HepG2 (cell line): ENCODE results near the gene MFSD2A. TPM values are rescaled to one million over a fixed set of nuclear protein-coding genes. Genes with fewer than 3 reads are reported as not detected.

Experiments used
- BRCA1 ChIP-seq: sonication (generic); formaldehyde crosslinking; IDR thresholded peaks from 2 replicates; pipeline ENCODE4 v1.4.0; 2020; ENCODE audit warnings: missing genetic modification reagents
- THYN1 ChIP-seq: sonication (generic); formaldehyde crosslinking; IDR thresholded peaks from 2 replicates; pipeline ENCODE4 v1.8.1; 2023; ENCODE audit warnings: low read depth, mild to moderate bottlenecking, moderate library complexity, missing genetic modification reagents, borderline replicate concordance
- ZNF160 ChIP-seq: sonication (generic); formaldehyde crosslinking; IDR thresholded peaks from 2 replicates; pipeline ENCODE4 v1.8.0; 2022; ENCODE audit warnings: mild to moderate bottlenecking, inconsistent platforms, missing genetic modification reagents
- polyA plus RNA-seq, 8 experiments: library from polyadenylated mRNA; depleted of rRNA in 3 of 8; stranded (reverse) in 7 of 8; unstranded in 1 of 8; fragments of >200 nt; fragmentation: Illumina TruSeq in 4 of 8; extraction: Trizol in 4 of 8; gene quantifications; 2 replicates each; pipeline versions ENCODE4 v1.2.1 to v1.2.3, GENCODE V29; 2011 to 2016; ENCODE audit warnings: low read depth in 4 of 8, missing spikeins in 1 of 8, mixed read lengths in 1 of 8; ENCODE audit not compliant: insufficient read depth in 1 of 8
- total RNA-seq, 5 experiments: library from RNA; depleted of rRNA; stranded (reverse); fragments of >200 nt; fragmentation: Illumina TruSeq; extraction: Trizol; gene quantifications; 2 replicates each; pipeline ENCODE4 v1.2.3, GENCODE V29; 2016; ENCODE audit warnings: low read depth in 1 of 5
- TF ChIP-seq, protein P1 (sequence below), 2 experiments: sonication (generic) in 1 of 2; formaldehyde crosslinking in 1 of 2; IDR thresholded peaks; 2 replicates each; pipeline versions ENCODE4 v1.6.1 to v1.9.0; 2014 to 2022; ENCODE audit warnings: antibody characterized with exemption in 1 of 2, borderline replicate concordance in 1 of 2, inconsistent platforms in 1 of 2, low read depth in 1 of 2, missing genetic modification reagents in 1 of 2
- TF ChIP-seq, protein P2 (sequence below): sonication (generic); formaldehyde crosslinking; IDR thresholded peaks from 2 replicates; pipeline ENCODE4 v1.4.0; 2020; ENCODE audit warnings: missing genetic modification reagents, borderline replicate concordance

Gene MFSD2A
- total and polyA plus RNA-seq, 2 of the 13 experiments (the other 11 are each of a cell fraction or from before 2014, with no cell fraction given), result 0.08 TPM; not detected in 1

- TF ChIP-seq, protein P1, sequence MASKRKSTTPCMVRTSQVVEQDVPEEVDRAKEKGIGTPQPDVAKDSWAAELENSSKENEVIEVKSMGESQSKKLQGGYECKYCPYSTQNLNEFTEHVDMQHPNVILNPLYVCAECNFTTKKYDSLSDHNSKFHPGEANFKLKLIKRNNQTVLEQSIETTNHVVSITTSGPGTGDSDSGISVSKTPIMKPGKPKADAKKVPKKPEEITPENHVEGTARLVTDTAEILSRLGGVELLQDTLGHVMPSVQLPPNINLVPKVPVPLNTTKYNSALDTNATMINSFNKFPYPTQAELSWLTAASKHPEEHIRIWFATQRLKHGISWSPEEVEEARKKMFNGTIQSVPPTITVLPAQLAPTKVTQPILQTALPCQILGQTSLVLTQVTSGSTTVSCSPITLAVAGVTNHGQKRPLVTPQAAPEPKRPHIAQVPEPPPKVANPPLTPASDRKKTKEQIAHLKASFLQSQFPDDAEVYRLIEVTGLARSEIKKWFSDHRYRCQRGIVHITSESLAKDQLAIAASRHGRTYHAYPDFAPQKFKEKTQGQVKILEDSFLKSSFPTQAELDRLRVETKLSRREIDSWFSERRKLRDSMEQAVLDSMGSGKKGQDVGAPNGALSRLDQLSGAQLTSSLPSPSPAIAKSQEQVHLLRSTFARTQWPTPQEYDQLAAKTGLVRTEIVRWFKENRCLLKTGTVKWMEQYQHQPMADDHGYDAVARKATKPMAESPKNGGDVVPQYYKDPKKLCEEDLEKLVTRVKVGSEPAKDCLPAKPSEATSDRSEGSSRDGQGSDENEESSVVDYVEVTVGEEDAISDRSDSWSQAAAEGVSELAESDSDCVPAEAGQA (IDR thresholded peaks at IDR 0.05; ENCODE audit: low read depth), result no peak
- TF ChIP-seq, protein P1 (CRISPR knock-in tag; IDR thresholded peaks at IDR 0.05; ENCODE audit: borderline replicate concordance), result no peak
- TF ChIP-seq BRCA1 (CRISPR knock-in tag), result no peak
- TF ChIP-seq THYN1 (CRISPR knock-in tag), result no peak
- TF ChIP-seq, protein P2, sequence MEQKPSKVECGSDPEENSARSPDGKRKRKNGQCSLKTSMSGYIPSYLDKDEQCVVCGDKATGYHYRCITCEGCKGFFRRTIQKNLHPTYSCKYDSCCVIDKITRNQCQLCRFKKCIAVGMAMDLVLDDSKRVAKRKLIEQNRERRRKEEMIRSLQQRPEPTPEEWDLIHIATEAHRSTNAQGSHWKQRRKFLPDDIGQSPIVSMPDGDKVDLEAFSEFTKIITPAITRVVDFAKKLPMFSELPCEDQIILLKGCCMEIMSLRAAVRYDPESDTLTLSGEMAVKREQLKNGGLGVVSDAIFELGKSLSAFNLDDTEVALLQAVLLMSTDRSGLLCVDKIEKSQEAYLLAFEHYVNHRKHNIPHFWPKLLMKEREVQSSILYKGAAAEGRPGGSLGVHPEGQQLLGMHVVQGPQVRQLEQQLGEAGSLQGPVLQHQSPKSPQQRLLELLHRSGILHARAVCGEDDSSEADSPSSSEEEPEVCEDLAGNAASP, result no peak
- no peak for TF ChIP-seq ZNF160 (CRISPR knock-in tag)
- TF ChIP-seq, all 625 proteins: peak for 0
These were observed 27.4 kb upstream of the MFSD2A start (continued) for GRCh38 chr1:39927538-39927937.
